Type B pancreatic cell (in vitro differentiated cells): ENCODE measurements around the gene MTX2. TPM values are rescaled to one million over a fixed set of nuclear protein-coding genes. Genes with fewer than 3 reads are reported as not detected.
"Not testable (repeated sequence)": the region's sequence is repeated elsewhere in the genome, so short reads cannot be mapped to it uniquely, and the experiment has no call there.

Experiments
- DNase-seq: peaks from one replicate; pipeline ENCODE4 v3.0.0; 2021; ENCODE audit warnings: mixed read lengths; ENCODE audit not compliant: unreplicated experiment; ENCODE audit errors: extremely low spot score
- H3K27ac Mint-ChIP-seq: 2 replicates; pipeline ENCODE4 v1.8.0; 2021; ENCODE audit warnings: mild to moderate bottlenecking, mixed read lengths
- H3K27me3 Mint-ChIP-seq: 2 replicates; pipeline ENCODE4 v1.8.0; 2021; ENCODE audit warnings: mixed read lengths
- H3K36me3 Mint-ChIP-seq: 2 replicates; pipeline ENCODE4 v1.8.0; 2021; ENCODE audit warnings: mixed read lengths
- H3K4me1 Mint-ChIP-seq: one replicate; pipeline ENCODE4 v1.8.0; 2021; ENCODE audit warnings: mixed read lengths; ENCODE audit not compliant: unreplicated experiment
- H3K4me3 Mint-ChIP-seq: 2 replicates; pipeline ENCODE4 v1.8.0; 2021; ENCODE audit warnings: mild to moderate bottlenecking, mixed read lengths
- H3K9me3 Mint-ChIP-seq: 2 replicates; pipeline ENCODE4 v1.8.0; 2021; ENCODE audit warnings: mixed read lengths
- CTCF ChIP-seq: fragments of 200-600 bp; sonication (generic); conservative IDR thresholded peaks from 2 replicates; pipeline ENCODE4 v1.5.0; 2021; ENCODE audit warnings: antibody characterized with exemption, mild to moderate bottlenecking
- total RNA-seq: library from RNA; stranded (reverse); gene quantifications from 2 replicates; pipeline ENCODE4 v1.2.1, GENCODE V29; 2021; ENCODE audit warnings: low replicate concordance

Gene MTX2
- total RNA-seq, 1 donor from 2014 or later: 30.2 TPM

DNA sequence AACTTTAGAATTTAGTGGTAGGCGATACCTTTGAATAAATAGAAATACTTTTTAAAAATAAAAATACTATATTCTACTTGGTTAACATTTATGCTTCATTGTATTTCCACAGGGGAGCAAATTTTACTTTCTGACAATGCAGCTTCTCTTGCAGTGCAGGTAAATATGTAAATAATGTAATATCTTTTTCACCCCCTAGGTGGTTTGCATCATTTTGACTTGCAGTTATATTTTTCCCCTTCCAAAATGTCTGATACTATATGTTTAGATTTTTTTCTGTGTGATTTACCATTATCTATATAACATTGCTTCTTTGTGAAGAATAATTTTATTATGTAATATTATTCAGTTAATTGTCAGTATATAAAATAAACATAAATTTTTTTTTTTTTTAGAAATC is 28.5 kb downstream of the MTX2 start:
- Mint-ChIP-seq H3K27me3 (no peaks in the 10 kb centered on the region), H3K9me3 (no peaks in the 10 kb centered on the region), H3K4me3 (no peak overlapping the region), H3K36me3 (no peaks in the 10 kb centered on the region), H3K27ac (no peak overlapping the region), H3K4me1 (peaks cover 23% of the 10 kb centered on the region)
- TF ChIP-seq CTCF: peak; percentile 57
- DNase-seq: no peak

DNA sequence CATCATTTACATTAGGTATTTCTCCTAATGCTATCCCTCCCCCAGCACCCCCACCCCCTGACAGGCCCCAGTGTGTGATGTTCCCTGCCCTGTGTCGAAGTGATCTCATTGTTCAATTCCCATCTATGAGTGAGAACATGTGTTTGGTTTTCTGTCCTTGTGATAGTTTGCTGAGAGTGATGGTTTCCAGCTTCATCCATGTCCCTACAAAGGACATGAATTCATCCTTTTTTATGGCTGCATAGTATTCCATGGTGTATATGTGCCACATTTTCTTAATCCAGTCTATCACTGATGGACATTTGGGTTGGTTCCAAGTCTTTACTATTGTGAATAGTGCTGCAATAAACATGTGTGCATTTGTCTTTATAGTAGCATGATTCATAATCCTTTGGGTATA is 36.8 kb downstream of the MTX2 start:
- peaks cover 52% of the 10 kb centered on the region for H3K36me3 Mint-ChIP-seq
- not testable (repeated sequence) for DNase-seq, H3K27me3 Mint-ChIP-seq, H3K4me3 Mint-ChIP-seq, H3K9me3 Mint-ChIP-seq, H3K4me1 Mint-ChIP-seq, H3K27ac Mint-ChIP-seq

GRCh38 chr2:176317199-176317598 is 48.0 kb downstream of the MTX2 start:
- Mint-ChIP-seq H3K36me3 (peaks cover 32% of the 10 kb centered on the region), H3K4me1 (peaks cover 17% of the 10 kb centered on the region), H3K27ac (no peak overlapping the region), H3K27me3 (no peaks in the 10 kb centered on the region), H3K9me3 (no peaks in the 10 kb centered on the region), H3K4me3 (no peak overlapping the region)
- TF ChIP-seq CTCF: no peak
- DNase-seq: no peak

DNA sequence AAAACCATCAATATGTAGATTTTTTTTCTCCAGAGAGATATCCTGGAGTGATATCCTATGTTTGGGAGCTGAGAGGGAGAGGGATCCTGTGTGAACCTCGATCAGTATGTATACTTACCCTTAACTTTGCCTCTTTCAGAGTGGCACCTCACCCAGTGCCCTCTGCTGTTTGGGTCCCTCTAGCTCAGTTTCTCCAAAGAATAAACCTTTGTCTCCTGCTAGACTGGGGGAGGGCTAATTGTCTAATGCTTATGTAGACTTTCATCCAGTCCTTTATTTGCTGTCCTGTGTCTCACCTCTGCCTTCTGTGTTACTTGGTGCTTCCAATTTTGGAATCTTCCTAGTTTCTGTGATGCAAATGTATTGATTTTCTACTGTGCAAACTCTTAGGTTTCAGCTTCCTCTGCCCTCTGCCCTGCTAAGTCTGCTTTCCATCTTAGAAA is 48.4 kb downstream of the MTX2 start:
- H3K4me1 Mint-ChIP-seq: peaks cover 17% of the 10 kb centered on the region
- DNase-seq: no peak
- H3K4me3 Mint-ChIP-seq: no peak overlapping the region
- H3K27ac Mint-ChIP-seq: no peak overlapping the region
- TF ChIP-seq CTCF: no peak
- peaks cover 32% of the 10 kb centered on the region for H3K36me3 Mint-ChIP-seq
- H3K27me3 Mint-ChIP-seq: no peaks in the 10 kb centered on the region
- H3K9me3 Mint-ChIP-seq: no peaks in the 10 kb centered on the region

GRCh38 chr2:176321916-176322315 is 52.7 kb downstream of the MTX2 start:
- Mint-ChIP-seq H3K9me3 (no peaks in the 10 kb centered on the region), H3K4me3 (no peak overlapping the region), H3K27me3 (no peaks in the 10 kb centered on the region), H3K36me3 (peaks cover 14% of the 10 kb centered on the region), H3K27ac (no peak overlapping the region), H3K4me1 (peaks cover 30% of the 10 kb centered on the region)
- TF ChIP-seq CTCF: no peak
- DNase-seq: no peak

DNA sequence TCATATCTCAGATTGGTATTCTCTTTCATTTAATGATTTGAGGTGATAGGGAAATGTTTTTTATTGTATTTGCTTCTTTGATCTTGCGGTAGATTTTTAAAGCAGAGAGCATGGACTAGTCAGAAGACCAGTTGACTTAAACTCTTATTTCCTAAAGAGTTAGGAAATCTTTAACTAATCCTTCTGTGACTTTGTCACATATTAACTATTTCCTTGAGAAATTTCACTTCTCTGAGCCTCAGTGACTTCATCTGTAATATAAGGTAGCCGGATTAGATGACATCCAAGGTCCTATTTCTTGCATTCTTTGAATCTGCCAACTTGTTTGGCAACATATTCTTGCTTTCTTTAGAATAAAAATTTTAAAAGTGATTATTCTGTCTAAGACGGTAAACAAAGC is 55.6 kb downstream of the MTX2 start:
- DNase-seq: no peak
- peak overlapping the region; percentile 66 for H3K27ac Mint-ChIP-seq
- no peaks in the 10 kb centered on the region for H3K9me3 Mint-ChIP-seq
- H3K4me3 Mint-ChIP-seq: no peak overlapping the region
- H3K27me3 Mint-ChIP-seq: no peaks in the 10 kb centered on the region
- peaks cover 20% of the 10 kb centered on the region for H3K4me1 Mint-ChIP-seq
- peaks cover 13% of the 10 kb centered on the region for H3K36me3 Mint-ChIP-seq
- TF ChIP-seq CTCF: no peak
